ENCODE results near the gene TMEM229B.

- TF ChIP-seq CTCF (IDR thresholded peaks at IDR 0.05) (no peak), ZFX (IDR thresholded peaks at IDR 0.05; ENCODE audit: borderline replicate concordance) (no peak)
Measured at GRCh38 chr14:67523764-67524633, 35.5 kb upstream of the TMEM229B start.

All from 22Rv1 (cell line).